CD4-positive, alpha-beta T cell treated with Interleukin-1 beta for 1 hour (primary cell): ENCODE results near the gene PKP1.
"Not testable (repeated sequence)": the region's sequence is repeated elsewhere in the genome, so short reads cannot be mapped to it uniquely, and the experiment has no call there.

Experiments
- DNase-seq, 2 donors: peaks; one replicate each; pipeline ENCODE4 v3.0.0-alpha.2; 2020 to 2022

Gene PKP1, protein sequence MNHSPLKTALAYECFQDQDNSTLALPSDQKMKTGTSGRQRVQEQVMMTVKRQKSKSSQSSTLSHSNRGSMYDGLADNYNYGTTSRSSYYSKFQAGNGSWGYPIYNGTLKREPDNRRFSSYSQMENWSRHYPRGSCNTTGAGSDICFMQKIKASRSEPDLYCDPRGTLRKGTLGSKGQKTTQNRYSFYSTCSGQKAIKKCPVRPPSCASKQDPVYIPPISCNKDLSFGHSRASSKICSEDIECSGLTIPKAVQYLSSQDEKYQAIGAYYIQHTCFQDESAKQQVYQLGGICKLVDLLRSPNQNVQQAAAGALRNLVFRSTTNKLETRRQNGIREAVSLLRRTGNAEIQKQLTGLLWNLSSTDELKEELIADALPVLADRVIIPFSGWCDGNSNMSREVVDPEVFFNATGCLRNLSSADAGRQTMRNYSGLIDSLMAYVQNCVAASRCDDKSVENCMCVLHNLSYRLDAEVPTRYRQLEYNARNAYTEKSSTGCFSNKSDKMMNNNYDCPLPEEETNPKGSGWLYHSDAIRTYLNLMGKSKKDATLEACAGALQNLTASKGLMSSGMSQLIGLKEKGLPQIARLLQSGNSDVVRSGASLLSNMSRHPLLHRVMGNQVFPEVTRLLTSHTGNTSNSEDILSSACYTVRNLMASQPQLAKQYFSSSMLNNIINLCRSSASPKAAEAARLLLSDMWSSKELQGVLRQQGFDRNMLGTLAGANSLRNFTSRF

DNA sequence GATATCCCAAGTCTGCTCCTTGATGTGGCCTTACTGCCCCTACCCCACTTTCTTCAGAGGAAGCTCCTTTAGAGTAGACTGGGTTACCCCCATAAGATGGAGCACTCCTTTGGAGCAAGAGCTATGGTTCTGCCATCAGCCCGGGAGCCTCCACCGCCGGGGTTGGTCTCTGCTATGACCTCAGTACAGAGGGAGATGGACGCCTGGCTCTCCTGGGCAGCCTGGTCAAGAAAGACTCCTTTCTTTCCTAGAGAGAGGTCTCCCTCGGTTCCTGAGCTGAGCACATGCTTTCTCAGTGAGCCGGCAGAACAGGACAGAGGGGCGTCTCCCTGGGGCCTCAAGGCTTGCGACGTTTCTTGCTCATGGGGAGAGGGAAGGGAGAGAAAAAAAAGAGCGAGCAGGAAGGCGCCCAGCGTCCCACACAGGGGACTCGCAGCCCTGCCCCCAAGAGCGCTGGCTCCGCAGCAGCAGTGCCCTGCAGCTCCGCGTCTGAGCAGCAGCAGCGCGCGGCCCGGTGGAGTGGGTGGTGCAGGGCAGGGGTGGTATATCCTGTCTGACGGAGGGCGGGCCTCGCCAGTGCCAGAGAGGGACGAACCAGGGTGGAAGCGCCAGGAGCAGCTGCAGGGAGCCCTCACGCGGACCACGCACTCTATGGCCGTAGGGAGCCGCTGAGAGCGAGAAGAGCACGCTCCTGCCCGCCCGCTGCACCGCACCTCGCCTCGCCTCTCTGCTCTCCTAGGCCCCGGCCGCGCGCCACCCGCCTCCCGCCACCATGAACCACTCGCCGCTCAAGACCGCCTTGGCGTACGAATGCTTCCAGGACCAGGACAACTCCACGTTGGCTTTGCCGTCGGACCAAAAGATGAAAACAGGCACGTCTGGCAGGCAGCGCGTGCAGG is at the start of gene PKP1:
Gene PKP1 (plus strand): TSS at position 576 of the 899 bp plus-strand sequence. CDS start 197 bp downstream, at position 773.
- DNase-seq = no peak

- not testable (repeated sequence) for DNase-seq
These were observed 43.7 kb upstream of the PKP1 start for GRCh38 chr1:201239646-201240045.

GRCh38 chr1:201240171-201240570 is 43.1 kb upstream of the PKP1 start:
- no peak for DNase-seq

GRCh38 chr1:201241736-201242135 is 41.6 kb upstream of the PKP1 start:
- no peak for DNase-seq

GRCh38 chr1:201245082-201245481 is 38.2 kb upstream of the PKP1 start:
- DNase-seq = no peak

GRCh38 chr1:201248721-201249559 is 34.4 kb upstream of the PKP1 start:
- no peak for DNase-seq

DNA sequence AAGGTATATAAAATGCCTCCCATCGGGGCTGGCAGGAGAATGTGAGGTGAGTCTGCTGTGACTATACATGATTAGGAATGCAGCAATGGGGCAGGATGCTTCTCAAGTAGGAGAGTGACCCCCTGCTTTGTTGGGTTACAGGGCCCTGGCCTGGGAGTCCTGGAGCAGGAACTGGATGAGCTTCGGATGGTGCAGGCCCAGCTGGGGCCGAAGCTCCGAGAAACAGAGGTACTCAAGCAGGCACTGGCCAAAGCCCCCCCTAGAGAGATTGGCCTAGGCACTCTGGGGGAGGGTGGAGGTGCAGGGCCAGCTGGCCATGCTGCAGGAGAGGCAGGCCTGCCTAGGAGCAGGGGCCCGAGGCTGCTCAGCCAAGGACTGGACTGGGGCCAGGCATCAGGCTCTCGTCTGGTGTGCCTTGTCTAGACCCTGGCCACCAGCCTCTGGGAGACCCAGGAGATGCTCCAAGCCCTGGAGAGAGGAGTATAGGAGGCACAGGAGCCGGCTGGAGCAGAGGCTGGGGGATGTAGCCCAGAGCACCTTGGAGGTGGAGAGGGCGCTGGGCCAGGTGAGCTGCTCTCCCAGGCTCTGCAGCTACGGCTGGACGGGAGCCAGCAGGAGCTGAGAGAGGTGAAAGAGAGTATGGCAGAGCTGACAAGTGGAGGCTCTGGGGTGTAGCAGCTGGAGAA is 32.8 kb upstream of the PKP1 start:
- DNase-seq = no peak

DNA sequence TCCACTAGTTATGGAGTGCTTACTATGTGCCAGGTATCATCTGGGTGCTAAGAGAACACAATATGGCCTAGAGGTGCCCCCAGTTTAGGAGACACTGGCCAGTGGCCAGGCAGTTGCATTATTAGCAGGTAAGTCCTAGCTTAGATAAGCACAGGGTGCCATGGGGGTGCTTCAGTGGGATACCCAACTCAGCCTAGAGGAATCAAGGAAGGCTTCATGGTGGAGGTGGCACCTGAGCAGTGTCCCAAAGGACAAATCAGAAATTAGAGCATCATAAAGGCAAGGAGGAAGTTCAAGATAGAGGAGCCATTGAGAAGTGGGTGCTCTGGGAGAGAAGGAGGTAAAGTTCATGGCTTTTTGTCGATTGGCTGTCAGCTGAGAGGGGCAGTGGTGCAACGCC is 31.9 kb upstream of the PKP1 start:
- no peak for DNase-seq

- no peak for DNase-seq
These were observed 31.4 kb upstream of the PKP1 start for GRCh38 chr1:201251851-201252430.

- no peak for DNase-seq
These were observed 30.3 kb upstream of the PKP1 start for GRCh38 chr1:201252944-201253371.

- DNase-seq = no peak
These were observed 29.9 kb upstream of the PKP1 start for GRCh38 chr1:201253411-201253810.

- no peak for DNase-seq
These were observed 29.2 kb upstream of the PKP1 start for GRCh38 chr1:201253906-201254624.

DNA sequence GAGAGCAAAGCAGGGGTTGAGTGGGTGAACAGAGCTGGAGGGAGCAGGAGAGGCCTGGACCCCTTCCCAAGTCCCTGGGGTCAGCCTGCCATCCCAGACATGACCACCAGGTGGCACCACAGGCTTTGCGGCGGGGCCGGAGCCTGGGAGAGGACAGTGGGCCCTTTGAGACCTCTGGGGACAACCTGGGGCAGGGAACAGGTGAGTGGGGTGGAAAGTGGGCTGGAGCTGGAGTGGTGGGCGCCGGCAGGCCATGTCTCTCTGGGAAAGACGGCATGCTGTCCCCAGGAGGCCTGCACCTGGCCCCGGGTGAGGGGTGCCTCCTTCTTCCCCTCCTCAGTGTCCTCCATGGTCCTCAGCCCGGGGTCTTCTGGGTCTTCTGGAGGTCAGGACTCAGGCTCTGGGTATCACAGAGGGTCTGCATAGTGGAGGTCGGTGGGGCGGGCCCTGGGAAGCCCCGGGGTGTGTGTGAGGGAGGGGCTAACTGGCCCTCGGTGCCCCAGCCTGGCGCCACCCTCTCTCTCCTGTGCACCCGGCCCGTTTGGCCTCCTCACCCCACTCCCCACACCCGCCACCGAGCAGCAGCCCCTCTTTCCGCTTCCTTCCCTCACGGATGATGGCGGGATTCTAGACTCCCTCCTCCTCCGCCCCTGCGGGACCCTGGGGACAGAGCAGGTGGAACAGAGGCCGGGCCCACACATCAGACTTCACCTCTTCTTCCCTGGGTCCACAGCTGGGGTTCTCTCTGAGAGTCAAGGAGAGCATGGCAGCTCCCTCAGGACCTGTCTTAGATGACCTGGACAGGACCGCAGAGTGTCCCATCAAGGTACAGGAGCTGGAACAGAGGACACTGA is 28.5 kb upstream of the PKP1 start:
- peak; percentile 24 to 45 for DNase-seq

DNA sequence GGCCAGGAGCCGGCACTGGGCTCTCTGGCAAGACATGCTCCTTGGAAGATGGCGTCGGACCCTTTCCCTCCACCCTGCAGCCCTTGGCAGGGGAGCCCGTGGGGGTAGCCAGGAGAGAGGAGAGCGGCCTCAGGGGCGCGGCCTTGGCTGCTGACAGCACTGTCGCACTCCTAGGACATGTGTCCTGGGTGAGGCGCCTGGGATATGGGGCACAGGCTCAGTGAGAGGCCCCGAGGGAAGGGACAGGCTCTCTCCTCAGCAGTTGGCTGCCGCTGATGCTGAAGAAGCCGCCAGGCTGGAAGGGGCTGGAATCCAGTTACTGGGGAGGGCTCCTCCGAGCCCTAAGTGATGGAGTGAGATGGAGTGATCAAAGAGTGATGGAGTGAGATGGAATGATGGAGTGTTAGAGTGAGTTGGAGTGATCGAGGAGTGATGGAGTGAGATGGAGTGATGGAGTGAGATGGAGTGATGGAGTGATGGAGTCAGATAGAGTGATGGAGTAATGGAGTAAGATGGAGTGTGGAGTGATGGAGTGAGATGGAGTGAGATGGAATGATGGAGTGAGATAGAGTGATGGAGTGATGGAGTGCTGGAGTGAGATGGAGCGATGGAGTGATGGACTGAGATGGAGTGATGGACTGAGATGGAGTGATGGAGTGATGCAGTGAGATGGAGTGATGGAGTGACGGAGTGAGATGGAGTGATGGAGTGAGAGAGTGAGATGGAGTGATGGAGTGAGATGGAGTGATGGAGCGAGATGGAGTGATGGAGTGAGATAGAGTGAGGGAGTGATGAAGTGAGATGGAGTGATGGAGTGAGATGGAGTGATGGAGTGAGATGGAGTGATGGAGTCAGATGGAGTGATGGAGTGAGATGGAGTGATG is 27.6 kb upstream of the PKP1 start:
- no peak for DNase-seq

DNA sequence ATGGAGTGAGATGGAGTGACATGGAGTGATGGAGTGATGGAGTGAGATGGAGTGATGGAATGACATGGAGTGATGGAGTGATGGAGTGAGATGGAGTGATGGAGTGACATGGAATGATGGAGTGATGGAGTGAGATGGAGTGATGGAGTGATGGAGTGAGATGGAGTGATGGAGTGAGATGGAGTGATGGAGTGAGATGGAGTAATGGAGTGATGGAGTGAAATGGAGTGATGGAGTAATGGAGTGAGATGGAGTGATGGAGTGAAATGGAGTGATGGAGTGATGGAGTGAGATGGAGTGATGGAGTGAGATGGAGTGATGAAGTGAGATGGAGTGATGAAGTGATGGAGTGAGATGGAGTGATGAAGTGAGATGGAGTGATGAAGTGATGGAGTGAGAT is 25.2 kb upstream of the PKP1 start:
- not testable (repeated sequence) for DNase-seq

DNA sequence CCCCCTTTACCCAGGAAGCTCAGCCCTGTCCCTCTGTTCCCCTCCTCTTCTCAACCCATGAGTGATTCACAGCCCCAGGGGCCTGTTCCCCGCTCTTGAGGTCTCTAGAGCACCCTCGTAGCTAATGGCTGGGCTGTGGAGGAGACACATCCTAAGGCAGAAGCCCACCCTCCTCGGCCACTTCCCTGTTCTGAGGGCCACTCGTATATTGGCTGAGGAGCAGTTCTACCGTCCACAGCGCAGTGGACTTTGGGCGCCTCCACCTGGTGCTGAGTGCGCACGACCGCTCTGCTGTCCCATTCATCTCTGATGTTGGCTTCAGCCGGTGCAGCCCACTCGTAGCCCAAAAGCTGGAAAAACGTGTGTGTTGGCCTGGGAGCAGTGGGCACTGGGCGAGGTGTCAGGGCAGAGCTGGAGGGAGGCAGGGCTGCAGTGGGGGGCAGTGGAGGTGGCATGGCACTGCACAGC is 24.5 kb upstream of the PKP1 start:
- DNase-seq = no peak

GRCh38 chr1:201259476-201260235 is 23.6 kb upstream of the PKP1 start:
- no peak for DNase-seq

DNA sequence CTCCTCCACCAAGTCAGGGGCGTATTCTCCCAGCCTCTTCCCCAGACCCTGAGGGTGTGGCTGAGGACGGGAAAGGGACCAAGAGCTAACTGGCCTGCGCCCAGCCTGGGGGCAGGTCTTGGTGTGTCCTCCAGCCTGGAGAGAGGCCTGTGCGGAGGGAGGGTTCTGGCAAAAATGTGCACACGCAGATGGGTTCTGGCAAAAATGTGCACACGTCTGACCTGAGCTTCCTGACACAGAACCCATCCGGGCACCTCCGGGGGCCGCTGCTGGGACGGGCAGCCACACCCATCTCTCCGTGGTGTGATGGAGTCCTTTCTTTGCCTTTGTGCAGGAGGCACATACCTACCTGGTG is 23.1 kb upstream of the PKP1 start:
- no peak for DNase-seq
